Amygdala (tissue), 56 donors: Measurements from ENCODE around the gene FAM98B.

Experiments
- DNase-seq, 56 donors: peaks; one replicate each; lab custom pipeline; 2025; lab: John Stamatoyannopoulos, UW

The FAM98B gene

DNA sequence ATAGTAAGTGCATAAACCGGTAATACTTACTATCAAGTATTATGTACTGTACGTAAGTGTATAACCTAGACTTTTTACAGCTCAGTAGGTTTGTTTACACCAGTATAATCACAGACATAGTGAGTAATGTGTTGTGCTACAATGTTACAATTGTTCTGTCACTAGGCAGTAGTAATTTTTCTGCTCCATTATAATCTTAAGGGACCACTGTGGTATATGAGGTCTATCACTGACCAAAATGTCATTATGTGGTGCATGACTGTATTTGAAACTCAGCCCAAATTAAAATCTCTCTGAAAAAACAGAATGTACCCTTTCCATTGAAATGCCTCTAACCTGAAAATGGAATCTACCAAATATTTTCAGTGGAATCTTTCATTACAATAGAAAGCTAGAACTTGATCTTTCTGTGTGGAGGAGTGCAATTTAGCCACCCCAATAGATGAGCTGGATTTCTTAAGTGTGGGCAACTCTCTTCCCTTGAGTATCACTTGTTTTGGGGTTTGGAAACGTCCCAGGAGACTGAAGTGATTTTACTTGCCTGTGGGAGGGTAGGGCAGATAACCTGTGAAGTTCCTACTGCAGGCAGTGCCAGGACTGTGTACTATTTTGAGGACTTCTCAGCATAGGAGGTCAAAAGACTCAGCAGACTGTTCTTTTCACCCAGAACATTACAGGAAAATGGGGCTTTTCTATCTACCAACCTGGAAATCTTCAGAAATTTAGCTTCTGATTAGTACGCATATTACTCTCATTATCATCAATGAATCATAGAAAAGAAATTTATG, 50.9 kb downstream of the FAM98B start:
- no peak for DNase-seq

DNA sequence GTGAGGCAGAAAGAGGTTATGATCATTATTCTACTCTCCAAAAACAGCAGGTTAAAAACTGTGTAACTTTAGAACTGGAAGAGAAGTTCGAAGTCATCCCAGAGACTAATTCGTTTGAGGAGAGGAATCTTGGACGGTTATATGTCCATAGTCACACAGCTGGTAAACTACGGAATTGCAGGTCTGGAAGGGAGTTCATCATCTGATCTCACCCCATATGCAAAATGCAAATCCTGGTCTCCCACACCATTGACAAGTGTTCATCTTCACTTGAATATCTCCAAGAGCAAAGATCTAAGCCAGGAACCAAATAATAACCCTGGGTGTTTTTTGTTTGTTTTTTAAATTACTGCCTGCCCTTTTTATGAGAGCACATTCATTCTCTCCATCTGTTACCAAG, 53.1 kb downstream of the FAM98B start:
- DNase-seq, result no peak

DNA sequence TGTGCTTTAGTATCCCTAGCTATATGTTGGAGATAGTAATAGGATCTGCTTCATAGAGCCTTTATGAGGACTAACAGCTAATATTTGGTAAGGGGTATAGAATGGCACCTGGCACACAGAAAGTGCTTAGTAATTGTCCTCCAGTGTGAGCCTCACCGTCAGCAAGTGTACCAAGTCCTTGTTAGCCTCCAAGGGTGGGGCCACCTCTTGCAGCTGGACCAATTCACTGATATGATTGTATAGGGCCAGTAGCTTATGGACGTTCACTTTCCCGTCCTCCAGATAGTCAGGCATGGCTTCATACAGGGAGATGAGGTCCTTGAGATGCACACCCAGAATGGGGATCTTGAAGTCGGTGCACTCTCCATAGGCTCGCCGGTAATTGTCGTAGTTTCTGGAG, 53.6 kb downstream of the FAM98B start:
- DNase-seq, result no peak

DNA sequence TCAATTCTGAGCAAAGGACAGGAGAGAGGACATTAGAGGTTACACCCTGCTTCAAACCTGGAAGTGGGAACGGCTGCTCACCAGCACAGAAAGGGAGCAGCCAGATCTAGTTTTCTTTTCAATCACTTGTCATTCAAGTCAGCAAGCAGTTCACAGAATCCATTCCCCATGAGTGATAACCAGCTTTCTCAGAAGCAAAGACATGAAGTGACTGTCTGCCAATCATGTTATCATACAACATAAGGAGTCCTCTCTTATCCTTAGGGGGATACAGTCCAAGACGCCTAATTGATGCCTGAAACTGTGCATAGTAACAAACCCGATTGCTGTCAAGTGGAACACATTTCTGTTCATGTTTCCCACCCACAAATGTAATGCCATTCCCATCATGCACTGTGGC, 54.7 kb downstream of the FAM98B start:
- no peak for DNase-seq

DNA sequence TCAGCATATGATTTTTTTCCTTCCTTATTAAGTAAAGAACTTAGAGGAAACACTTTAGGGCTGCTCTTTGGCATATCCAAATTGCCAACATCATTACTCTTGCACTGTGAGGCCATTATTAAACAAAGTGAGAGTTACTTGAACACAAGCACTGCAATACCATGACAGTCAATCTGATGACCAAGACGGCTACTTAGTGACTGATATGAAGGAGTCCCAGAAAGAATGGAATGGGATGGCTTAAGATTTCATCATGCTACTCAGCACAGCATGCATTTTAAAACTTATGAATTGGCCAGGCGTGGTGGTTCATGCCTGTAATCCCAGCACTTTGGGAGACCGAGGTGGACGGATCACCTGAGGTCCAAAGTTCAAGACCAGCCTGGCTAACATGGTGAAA, 55.2 kb downstream of the FAM98B start:
- no peak for DNase-seq

DNA sequence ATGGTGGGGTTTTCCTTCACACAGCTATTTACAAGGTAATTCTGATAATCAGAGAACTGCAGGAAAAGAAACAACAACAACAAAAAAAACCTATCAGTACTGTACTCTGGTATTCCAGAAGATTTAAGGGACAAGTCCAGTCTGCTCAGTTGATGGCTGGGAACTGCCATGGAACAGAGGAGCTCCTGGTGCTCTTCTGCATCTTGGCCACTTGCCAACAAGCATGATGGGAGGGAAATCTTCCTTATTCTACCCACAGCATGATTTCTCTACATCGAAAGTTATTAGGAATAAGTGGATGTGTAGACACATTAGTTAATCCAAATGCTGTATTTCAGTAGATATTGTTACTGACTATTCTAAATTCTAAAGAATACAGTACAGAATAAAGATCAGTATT, 59.0 kb downstream of the FAM98B start:
- DNase-seq, result no peak

DNA sequence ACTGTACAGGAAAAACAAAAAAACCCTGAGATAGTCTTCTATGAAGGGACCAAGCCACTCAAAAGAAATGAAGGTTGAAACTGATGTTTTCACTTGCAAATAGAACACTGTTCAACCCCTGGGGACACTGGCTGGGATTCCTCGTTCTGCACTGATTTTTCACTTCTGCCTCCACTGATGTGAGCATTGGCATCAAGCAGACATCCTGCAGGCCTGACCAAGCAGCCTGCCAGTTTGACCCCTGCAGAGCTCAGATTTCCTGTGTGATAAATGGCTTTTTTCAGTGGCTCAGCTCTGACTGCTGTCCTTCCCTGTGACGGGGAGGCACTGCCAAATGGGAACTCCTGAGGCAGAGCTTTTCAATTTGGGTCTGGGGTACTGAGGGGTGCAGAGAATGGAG, 60.7 kb downstream of the FAM98B start:
- no peak for DNase-seq

DNA sequence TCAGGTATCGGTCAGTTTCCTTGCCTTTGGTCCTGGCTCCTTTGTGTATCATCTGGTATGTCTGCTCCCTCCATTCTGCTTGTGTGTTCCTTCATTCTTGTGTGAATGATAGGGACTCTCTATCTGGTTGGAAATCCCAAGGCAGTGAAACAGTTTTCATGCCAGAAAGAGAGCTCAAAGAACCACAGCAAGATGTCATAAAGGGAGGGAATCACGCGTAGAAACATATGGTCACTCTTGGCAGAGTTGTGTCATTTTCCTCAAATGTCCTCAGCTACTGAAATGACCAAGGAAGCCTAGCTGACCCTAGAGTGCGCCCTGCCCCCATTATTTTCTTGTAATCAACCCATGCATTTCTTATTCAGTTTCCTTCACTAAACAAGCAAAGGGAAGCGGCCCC, 62.7 kb downstream of the FAM98B start:
- no peak for DNase-seq

DNA sequence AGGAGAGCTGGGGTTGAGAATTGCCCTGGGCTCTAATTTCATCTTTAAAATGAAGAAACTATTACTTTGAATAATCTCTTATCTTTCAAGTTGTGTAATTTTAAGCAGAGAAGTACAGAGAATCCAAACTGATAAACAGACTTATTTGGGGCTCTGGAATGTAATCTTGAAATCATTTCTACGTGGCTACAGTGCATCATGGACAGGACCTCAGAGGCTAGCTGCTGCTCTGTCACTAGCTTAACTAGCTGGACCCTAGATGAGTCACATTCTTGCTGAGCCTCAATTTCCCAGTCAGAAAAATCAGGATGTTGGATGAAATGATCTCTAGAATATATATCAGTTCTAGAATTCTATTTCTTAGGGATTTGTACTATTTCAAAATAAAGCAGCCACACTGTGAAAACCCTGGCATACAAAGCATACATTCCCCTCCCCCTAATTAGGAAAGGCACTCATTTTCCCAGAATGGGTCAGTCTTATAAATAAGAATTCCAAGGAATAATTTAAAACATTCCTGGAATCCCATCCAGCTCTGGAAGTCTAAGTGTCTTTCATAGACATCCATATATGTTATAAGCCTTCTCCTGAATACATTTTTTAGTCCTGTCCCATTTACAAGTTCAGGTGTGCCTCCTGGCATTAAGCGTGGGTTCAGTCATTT, 63.5 kb downstream of the FAM98B start:
- DNase-seq, result no peak

DNA sequence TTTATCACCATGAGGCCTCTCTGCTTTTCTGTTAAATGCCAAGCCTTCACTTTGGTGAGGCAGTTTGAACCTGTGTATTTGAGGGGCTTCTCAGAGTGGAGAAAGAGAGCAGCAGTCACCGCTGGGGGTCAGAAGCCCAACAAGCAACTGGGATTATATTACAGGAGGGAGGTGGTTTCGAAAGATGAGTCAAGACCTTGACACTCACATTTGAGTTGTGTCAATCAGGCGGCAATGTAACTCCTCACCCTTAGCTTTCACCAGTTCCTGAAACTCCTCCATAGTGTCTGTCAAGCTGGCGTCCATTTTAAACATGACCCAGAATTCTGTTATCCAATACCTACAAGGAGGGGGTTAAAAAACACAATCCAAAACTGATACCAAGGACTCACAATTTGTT, 64.2 kb downstream of the FAM98B start:
- no peak for DNase-seq

DNA sequence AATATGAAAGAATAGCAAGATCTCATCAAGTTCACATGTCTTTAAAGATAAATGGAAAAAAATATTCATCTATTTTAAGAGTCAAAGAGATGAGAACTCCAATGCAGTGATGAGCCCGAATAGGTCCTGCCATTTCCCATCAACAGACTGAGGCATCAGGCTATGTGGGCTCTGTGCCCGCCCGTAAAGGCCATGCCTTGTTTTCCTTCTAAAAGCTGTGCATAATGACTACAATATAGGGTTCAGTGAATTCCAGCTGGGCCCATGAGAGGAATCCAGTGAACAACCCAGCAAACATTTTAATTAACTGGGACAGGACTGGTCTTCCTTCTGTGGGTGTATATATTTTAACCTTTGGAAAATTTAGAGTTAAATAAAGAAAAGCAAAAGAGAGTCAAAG, 66.1 kb downstream of the FAM98B start:
- no peak for DNase-seq

DNA sequence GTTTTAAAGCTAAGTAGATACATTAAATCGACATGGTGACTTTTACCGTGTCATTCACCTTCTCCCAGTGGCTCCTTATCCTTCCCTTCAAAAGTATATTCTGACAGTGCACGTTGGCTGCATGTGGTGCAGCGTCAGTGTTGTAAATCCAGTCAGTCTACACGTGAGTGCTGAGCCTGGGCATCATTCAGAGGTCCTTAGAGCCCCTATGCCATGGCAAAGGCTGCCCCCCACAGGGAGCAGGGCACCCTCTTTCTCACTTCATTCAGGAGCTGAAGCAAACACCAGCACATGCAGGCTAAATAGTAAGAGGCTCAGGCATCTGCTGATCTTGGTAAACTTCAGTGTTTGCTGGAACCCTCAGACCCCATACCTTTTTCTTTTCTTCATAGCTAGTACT, 67.4 kb downstream of the FAM98B start:
- no peak for DNase-seq

DNA sequence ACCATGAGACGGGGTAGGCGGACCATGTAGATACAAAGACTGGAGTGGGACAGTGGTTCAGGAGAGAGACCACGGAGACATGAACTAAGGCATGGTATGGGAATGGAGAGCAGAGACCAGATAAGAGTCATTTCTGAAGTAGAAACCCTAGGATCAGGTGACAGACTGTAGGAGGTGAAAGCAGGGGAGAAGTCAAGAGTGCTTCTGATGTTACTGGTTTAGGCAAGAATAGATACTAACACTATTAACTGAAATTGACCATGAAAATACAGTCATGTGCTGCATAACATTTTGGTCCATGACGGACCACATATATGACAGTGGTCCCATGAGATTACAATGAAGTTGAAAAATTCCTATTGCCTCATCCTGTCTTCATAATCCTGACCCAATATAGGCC, 69.0 kb downstream of the FAM98B start:
- DNase-seq, result no peak

DNA sequence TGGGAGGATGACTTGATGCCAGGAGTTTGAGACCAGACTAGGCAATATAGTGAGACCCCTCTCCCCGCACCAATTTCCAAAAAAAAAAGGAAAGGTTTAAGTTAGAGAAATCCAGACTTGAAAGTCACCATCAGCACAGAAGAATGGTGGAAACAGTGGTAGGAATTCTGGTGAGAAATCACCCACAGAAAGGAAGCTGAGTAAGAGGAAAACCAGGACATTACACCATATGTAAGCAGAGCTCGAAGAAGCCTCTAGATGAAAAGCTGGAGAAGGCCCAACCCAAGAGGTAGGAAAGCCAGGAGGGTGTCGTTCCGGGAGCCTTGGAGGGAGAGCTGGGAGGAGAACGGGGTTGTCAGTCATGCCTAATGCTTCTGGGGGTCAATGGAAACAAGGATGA, 70.2 kb downstream of the FAM98B start:
- no peak for DNase-seq

DNA sequence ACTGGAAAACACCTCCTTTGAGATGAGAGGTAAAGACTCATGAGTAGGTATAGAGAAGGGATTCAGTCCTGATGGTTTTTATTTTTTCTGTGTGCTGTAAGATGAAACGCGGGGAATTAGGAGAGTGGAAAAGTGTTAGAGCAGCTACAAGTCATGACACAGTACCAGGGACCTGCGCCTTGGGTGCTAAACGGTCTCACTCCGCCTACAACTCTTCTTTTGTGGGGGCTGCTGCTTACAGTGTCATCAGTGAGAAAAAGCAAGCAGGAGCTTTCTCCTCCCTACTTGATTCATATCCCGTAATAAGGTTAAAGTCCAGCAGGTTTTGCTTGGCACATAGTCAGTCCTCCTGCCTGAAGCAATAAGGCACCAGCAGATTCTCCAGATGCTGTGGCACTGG, 71.6 kb downstream of the FAM98B start:
- DNase-seq, result peak in 1 of 56 donors; percentile 2

DNA sequence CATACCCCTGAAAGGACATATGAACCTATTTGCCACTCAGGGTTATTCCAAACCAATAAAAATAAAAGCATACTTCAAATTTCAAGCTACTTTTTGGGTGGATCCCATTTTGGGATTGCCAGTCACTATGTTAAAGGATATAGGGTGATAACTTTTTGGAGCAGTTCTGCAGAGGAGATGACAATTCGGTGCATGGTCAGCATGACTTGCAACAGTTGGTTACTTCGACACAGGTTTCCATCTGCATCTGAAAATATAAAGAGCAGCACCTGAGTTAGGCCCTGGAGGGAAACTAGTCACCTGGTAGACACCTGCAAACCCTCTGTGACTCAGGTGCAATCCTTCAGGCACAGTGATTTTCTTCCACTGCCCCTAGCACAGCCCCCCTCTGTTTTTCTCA, 72.2 kb downstream of the FAM98B start:
- DNase-seq, result no peak

DNA sequence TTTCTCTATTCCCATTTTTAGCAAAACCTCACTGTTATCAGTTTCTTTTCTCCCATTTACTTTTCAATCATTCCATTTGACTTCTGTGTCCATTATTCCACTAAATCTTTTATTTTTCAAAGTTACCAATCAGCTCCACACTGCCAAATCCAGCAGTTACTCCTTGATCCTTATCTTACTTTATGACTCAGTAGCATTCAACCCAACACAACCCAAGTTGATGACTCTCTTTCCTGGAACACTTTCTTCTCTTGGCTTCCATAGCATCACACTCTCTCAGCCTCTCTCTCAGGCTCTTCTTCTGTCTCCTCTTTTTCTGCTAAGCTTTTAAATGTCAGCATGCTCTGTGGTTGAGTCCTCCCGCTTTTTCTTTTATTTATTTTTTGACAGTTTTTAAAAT, 74.4 kb downstream of the FAM98B start:
- no peak for DNase-seq

DNA sequence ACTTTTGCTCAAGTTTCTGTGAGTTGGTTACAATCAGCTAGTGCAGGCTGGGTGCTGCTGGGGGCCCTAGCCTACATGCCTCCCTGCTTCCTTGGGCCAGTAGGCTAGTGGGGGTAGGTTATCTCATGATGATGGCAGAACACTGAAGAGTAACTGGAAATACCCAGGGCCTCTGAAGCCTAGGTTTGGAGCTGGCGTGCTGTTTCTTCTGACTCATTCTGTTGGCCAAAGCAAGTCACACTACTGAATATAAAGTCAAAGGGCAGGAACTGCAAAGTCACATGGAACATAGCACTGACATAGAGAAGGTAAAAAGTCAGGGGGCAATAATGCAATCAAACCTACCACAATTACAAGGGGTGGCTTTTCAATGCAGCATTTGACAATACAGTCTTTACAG, 76.2 kb downstream of the FAM98B start:
- DNase-seq, result no peak

DNA sequence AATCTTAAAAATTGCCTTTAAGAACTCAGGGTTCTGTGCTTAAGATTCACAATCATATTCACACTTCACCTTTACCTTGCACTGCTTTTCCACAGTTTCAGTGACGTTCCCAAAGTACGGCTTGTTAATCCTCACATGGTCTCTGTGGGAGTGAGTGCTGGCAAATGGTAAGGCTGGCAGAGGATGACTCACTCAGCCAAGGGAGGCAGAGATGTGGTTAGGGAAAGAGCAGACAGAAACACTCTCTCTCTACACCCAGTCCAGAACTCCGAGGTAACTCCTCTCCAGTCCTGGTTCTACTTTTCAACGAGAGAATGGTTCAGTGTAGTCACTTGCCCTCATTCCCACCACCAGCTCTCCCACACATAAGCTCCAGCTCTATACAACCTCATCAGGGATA, 77.6 kb downstream of the FAM98B start:
- DNase-seq, result peak in 14 of 56 donors; percentile 3 to 58 (median 19)

DNA sequence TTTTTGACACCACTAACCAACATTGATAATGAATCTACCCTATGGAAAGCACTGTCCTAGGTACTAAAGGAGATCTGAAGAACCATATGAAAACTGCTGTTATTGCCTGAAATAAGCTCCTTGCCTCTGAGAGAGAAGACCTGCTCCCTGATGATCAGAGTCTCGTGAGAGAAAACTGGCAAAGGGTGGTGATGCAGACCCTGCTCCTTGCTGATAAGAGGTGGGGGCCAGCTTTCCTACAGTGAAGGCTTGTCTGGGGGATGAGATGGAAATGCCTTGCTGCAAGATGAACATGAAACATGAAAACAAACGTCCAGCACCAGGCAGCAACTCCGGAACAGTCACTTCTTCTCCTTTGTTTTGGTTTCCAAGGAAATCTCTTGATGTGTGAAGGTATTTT, 78.8 kb downstream of the FAM98B start:
- DNase-seq, result no peak

DNA sequence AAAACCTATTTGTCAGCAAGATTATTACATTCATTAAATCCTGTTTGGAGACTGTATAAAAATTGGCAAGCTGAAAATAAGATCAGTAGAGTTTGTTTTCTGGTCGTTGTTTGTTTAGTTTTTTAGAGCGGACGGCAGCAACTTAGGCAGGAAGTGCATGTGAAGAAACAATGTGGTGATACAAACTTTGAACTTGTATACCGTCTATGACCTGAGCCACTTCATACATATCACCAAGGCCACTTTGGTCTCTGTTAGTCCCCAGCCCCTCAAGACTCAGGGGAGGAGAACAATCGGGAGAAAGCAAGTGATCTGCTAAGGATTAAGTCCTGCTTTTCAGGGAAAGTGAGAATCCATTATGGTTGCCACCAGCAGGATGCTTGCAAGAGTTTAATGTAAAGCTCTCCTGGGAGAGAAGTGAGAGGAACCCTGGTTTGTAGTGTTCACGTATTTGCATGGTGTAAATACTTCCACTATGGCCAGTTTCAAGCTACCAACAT, 79.5 kb downstream of the FAM98B start:
- no peak for DNase-seq

DNA sequence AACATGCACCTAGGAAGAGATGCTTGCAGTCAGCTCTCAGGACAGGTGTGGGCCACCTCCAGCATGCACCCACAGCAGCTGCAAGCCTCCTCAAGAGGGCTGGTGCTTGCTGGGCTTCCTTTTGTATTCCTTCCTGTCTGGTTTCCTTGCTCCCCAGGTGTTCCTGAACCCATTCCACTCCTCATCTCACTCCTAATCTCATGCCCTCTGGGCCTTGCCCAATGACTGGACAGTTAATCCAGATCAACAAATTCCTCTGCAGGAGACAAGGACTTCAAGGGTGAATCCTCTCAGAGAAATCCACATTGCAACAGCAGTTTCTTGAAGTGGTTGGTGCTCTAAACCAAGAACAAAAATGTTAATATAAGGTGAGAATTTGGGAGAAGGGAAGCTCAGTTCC, 80.0 kb downstream of the FAM98B start:
- no peak for DNase-seq
